ENCODE data around the gene APOBEC4.
"Not testable (repeated sequence)": the region's sequence is repeated elsewhere in the genome, so short reads cannot be mapped to it uniquely, and the experiment has no call there.

APOBEC4 gene

DNA sequence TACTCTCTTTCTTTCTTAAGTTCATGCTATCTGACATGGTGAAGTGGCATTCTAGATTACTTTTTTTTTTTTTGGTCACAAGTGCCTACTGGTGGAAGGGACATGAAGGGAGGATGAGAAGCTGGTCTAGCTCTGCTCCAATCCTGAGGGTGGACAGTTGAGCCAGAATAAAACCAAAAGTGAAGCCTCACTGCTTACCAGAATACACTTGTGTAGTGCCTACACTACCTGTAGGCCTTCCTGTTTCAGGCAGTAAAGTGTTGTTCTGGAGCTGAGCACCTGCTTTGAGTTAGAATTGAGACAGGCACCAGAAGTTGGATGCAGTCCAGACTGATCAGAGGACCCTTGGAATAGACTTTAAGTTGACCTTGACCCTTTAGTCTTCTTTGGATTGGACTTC is 40.4 kb upstream of the APOBEC4 start:
- Histone ChIP-seq H4K20me1 (no peaks in the 10 kb centered on the region), H3K27me3 (no peaks in the 10 kb centered on the region), H3K36me3 (no peaks in the 10 kb centered on the region), H3K27ac (no peak overlapping the region), H3K4me1 (peaks cover 11% of the 10 kb centered on the region), H3K9ac (no peak overlapping the region), H3K4me2 (no peak overlapping the region), H3K9me3 (no peaks in the 10 kb centered on the region), H3K4me3 (no peak overlapping the region)
- TF ChIP-seq Cebpa-rat (IDR thresholded peaks at IDR 0.05), result no peak

DNA sequence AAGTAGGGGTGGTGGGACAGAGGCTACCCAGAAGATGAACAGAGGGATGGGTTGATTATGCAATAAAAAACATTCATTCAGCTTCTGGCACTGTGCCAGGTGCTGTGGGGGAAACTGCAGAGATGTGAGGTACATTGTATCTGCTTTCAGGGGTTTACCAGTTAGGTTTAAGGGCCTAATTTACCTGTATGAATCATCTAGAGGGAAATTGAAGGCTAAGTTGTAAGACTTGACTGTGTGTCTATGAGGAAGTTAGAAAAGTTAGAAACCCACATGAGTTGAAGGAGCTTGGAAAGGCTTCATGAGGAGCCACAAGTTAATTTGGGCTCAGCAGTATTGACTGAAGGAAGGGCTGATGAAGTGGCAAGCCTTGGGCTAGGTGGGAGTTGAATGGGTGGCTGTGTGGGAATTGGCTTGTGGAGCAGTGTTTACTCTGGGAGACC is 36.7 kb upstream of the APOBEC4 start:
- no peak overlapping the region for H3K9ac ChIP-seq
- no peak overlapping the region for H3K27ac ChIP-seq
- no peaks in the 10 kb centered on the region for H4K20me1 ChIP-seq
- no peak overlapping the region for H3K4me2 ChIP-seq
- no peaks in the 10 kb centered on the region for H3K36me3 ChIP-seq
- H3K4me1 ChIP-seq, result no peaks in the 10 kb centered on the region
- no peaks in the 10 kb centered on the region for H3K27me3 ChIP-seq
- no peak overlapping the region for H3K4me3 ChIP-seq
- TF ChIP-seq Cebpa-rat (IDR thresholded peaks at IDR 0.05), result no peak
- H3K9me3 ChIP-seq, result no peaks in the 10 kb centered on the region

DNA sequence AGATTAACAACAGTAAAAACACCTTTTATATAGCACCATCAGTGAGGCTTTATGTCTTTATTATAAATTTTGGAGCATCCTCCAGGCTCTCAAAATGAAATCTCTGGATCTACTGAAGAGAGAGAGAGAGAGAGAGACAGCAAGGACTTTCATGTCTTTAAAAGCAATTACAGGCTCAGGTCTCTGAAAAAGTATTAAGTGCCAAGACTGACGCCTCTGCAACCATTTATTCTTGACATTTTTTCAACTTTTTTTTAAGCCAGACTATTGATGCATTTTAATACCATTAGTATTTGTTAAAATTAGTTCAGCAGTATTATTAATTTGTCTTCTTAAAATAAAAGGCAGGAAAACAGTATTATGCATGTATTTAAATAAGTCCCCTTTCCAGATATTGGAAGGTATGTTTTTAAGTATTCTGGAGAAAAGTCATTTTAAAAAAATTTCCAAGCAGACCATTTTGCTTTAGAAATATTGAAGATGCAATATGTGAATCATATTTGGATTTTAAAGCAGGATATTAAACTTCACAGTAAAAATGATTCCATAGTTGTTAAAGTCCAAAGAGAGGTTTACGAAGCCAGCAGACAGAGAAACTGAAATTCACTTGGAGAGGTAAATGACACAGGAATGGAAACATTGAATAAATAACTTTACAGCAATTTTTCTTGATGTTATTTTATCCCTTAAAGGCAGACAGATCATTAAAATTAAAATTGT is 35.4 kb upstream of the APOBEC4 start:
- Histone ChIP-seq H3K4me3 (no peak overlapping the region), H4K20me1 (no peaks in the 10 kb centered on the region), H3K4me2 (no peak overlapping the region), H3K4me1 (no peaks in the 10 kb centered on the region), H3K36me3 (no peaks in the 10 kb centered on the region), H3K27me3 (no peaks in the 10 kb centered on the region), H3K9ac (no peak overlapping the region), H3K27ac (no peak overlapping the region), H3K9me3 (no peaks in the 10 kb centered on the region)
- TF ChIP-seq Cebpa-rat (IDR thresholded peaks at IDR 0.05), result no peak

DNA sequence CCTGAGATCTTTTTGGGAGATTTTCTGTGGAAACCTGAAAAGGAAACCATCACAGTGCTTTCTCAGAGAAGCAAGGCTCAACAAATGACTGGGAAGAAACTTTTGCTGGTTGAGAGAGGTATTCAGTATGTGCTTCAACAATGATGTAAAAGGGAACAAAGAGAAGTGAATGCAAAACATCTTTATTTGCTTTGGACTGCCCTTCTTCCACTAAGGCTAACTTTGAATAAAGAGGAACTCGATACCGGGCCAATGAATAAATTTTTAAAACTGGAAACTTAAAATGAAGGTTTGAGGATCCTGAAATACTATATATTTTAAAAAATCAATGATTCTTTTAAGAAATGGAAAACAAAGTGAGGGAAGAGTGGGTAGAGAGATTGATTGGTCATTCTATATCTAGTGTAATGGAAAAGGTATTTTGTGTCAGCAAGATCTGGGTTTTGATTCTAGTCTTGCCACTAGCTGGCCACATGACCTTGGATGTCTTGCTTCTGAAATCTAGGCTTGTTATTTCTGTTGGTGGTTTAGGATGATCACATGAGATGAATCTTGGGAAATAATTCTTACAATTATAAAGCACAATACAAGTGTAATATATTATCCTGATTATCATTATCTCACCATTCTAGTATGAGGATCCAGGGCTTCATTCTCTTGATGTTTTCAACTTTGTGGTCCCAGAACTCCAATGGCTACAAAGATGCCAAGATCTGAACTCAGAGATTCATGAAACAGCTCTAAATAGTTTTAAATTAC is 34.6 kb upstream of the APOBEC4 start:
- no peaks in the 10 kb centered on the region for H4K20me1 ChIP-seq
- H3K27me3 ChIP-seq, result no peaks in the 10 kb centered on the region
- 0 out of 2 replicates have a peak, but pooled peaks cover 5% of the 10 kb centered on the region for H3K9me3 ChIP-seq
- no peak overlapping the region for H3K27ac ChIP-seq
- H3K9ac ChIP-seq, result no peak overlapping the region
- TF ChIP-seq Cebpa-rat (IDR thresholded peaks at IDR 0.05), result no peak
- no peak overlapping the region for H3K4me2 ChIP-seq
- no peaks in the 10 kb centered on the region for H3K36me3 ChIP-seq
- H3K4me1 ChIP-seq, result no peaks in the 10 kb centered on the region
- H3K4me3 ChIP-seq, result no peak overlapping the region

- 0 out of 2 replicates have a peak, but pooled peaks cover 6% of the 10 kb centered on the region for H3K9me3 ChIP-seq
- H3K4me3 ChIP-seq, result no peak overlapping the region
- no peaks in the 10 kb centered on the region for H3K36me3 ChIP-seq
- H3K9ac ChIP-seq, result no peak overlapping the region
- H3K4me1 ChIP-seq, result no peaks in the 10 kb centered on the region
- no peak overlapping the region for H3K27ac ChIP-seq
- no peaks in the 10 kb centered on the region for H3K27me3 ChIP-seq
- no peak overlapping the region for H3K4me2 ChIP-seq
- no peaks in the 10 kb centered on the region for H4K20me1 ChIP-seq
- TF ChIP-seq Cebpa-rat (IDR thresholded peaks at IDR 0.05), result no peak
Measured at GRCh38 chr1:183686229-183686628, 33.1 kb upstream of the APOBEC4 start.

DNA sequence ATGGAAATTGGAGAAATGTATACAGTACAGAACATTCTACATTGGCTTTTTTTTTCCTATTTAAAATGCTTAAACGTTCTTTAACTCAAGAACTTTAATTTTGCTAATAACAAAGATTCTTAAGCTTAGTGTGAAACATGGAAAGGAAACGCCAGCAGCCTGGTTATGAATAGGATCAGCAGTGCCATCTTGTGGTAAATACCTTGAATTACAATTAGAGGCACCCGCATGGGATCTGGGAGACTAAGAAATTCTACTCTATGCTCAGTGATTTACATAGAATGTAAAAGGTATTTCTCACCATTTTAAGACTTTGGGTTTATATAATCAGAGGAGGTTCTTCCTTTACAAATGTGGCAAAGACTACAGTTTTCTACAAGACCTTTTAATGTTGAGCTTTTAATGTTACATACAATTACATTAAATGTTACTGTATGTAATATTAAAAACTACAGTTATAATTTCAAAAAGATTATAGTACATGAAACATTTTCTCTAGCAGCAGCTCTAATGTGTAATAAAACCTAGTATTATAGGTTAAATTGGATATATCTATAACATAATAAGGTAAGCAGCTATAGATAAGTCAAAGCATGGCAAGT is 32.1 kb upstream of the APOBEC4 start:
- H3K4me2 ChIP-seq, result no peak overlapping the region
- H3K9me3 ChIP-seq, result 0 out of 2 replicates have a peak, but pooled peaks cover 6% of the 10 kb centered on the region
- H3K27ac ChIP-seq, result no peak overlapping the region
- H3K36me3 ChIP-seq, result no peaks in the 10 kb centered on the region
- no peak overlapping the region for H3K9ac ChIP-seq
- H4K20me1 ChIP-seq, result no peaks in the 10 kb centered on the region
- no peaks in the 10 kb centered on the region for H3K27me3 ChIP-seq
- H3K4me3 ChIP-seq, result no peak overlapping the region
- H3K4me1 ChIP-seq, result no peaks in the 10 kb centered on the region
- no peak for TF ChIP-seq Cebpa-rat (IDR thresholded peaks at IDR 0.05)

DNA sequence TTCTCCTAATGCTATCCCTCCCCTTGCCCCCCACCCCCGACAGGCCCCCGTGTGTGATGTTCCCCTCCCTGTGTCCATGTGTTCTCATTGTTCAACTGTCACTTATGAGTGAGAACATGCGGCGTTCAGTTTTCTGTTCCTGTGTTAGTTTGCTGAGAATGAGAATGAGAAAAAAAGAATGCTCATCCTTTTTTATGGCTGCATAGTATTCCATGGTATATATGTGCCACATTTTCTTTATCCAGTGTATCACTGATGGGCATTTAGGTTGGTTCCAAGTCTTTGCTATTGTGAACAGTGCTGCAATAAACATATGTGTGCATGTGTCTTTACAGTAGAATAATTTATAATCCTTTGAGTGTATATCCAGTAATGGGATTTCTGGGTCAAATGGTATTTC is 26.2 kb upstream of the APOBEC4 start:
- not testable (repeated sequence) for H3K4me2 ChIP-seq, H3K27ac ChIP-seq, H3K4me3 ChIP-seq, H3K27me3 ChIP-seq, H3K36me3 ChIP-seq, H3K4me1 ChIP-seq, H4K20me1 ChIP-seq, H3K9me3 ChIP-seq, H3K9ac ChIP-seq

- no peak overlapping the region for H3K9ac ChIP-seq
- H3K4me2 ChIP-seq, result no peak overlapping the region
- H3K4me3 ChIP-seq, result no peak overlapping the region
- no peaks in the 10 kb centered on the region for H4K20me1 ChIP-seq
- H3K27ac ChIP-seq, result no peak overlapping the region
- no peaks in the 10 kb centered on the region for H3K4me1 ChIP-seq
- H3K27me3 ChIP-seq, result no peaks in the 10 kb centered on the region
- no peak for TF ChIP-seq Cebpa-rat (IDR thresholded peaks at IDR 0.05)
- no peaks in the 10 kb centered on the region for H3K36me3 ChIP-seq
- H3K9me3 ChIP-seq, result 0 out of 2 replicates have a peak, but pooled peaks cover 6% of the 10 kb centered on the region
Measured at GRCh38 chr1:183678819-183679218, 25.7 kb upstream of the APOBEC4 start.

DNA sequence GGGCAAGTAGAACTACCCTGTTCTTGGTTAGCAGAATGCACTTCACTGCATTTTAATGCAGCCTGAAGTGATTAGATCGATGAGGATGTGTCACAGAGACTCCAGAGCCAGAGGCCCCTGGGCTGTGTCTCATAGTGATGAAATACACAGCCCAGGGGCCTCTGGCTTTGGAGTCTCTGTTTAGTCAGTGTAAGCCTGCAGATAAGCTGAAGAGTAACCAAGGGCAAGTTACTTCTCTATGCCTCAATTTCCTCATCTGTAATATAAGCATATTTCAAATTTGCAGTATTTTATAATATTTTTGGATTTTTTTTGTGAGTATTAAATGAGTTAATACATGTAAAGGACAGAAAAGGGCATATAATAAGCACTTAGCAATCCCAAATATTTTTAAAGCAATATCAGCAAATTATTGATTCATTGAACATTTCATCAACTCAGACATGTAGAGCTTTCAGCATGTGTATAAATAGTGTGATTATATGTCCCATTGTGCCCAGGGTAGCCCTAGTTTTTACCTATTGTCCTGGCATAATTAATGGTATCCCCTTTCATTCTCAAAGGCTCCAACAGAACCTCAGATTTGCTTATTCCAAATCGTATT is 23.6 kb upstream of the APOBEC4 start:
- H3K36me3 ChIP-seq, result no peaks in the 10 kb centered on the region
- no peak overlapping the region for H3K4me2 ChIP-seq
- no peak overlapping the region for H3K27ac ChIP-seq
- no peak for TF ChIP-seq Cebpa-rat (IDR thresholded peaks at IDR 0.05)
- no peaks in the 10 kb centered on the region for H3K27me3 ChIP-seq
- peaks cover 4% of the 10 kb centered on the region for H3K9me3 ChIP-seq
- no peak overlapping the region for H3K9ac ChIP-seq
- H4K20me1 ChIP-seq, result no peaks in the 10 kb centered on the region
- no peaks in the 10 kb centered on the region for H3K4me1 ChIP-seq
- H3K4me3 ChIP-seq, result no peak overlapping the region
